Small intestine (tissue), 16 donors: ENCODE results near the gene ZBTB11. TPM values are rescaled to one million over a fixed set of nuclear protein-coding genes. Genes with fewer than 3 reads are reported as not detected.

Experiments
- DNase-seq, 2 donors: peaks; one replicate each; pipeline versions ENCODE4 v3.0.0 to v3.0.0-alpha.2; 2013
- FAIRE-seq: peaks from 2 replicates; lab custom pipeline; 2012; peaks lifted over from hg19 to GRCh38; lab: Jason Lieb, UNC
- H3K27ac ChIP-seq, 3 donors: one replicate each; pipeline ENCODE4 v1.5.1; 2013; ENCODE audit warnings: low read length in 2 of 3, mild to moderate bottlenecking in 2 of 3, control low read depth in 1 of 3, inconsistent platforms in 1 of 3, low read depth in 1 of 3, moderate library complexity in 1 of 3
- H3K27me3 ChIP-seq, 3 donors: one replicate each; pipeline ENCODE4 v1.6.1; 2013; ENCODE audit warnings: low read length in 3 of 3, inconsistent platforms in 1 of 3; ENCODE audit not compliant: control insufficient read depth in 3 of 3, insufficient read depth in 3 of 3
- H3K36me3 ChIP-seq, 3 donors: one replicate each; pipeline ENCODE4 v1.6.1; 2013; ENCODE audit warnings: low read length in 3 of 3, inconsistent platforms in 1 of 3, low read depth in 1 of 3, mild to moderate bottlenecking in 1 of 3, moderate library complexity in 1 of 3; ENCODE audit not compliant: control insufficient read depth in 3 of 3, insufficient read depth in 2 of 3
- H3K4me1 ChIP-seq, 3 donors: one replicate each; pipeline ENCODE4 v1.6.1; 2013; ENCODE audit warnings: low read length in 2 of 3, inconsistent platforms in 1 of 3, low read depth in 1 of 3, mild to moderate bottlenecking in 1 of 3, moderate library complexity in 1 of 3; ENCODE audit not compliant: control insufficient read depth in 3 of 3, insufficient read depth in 2 of 3
- H3K4me3 ChIP-seq, 3 donors: one replicate each; pipeline ENCODE4 v1.5.1; 2013; ENCODE audit warnings: low read length in 3 of 3, control low read depth in 1 of 3, inconsistent platforms in 1 of 3, low read depth in 1 of 3, mild to moderate bottlenecking in 1 of 3, moderate library complexity in 1 of 3
- H3K9me3 ChIP-seq, 2 donors: one replicate each; pipeline ENCODE4 v1.6.1; 2013; ENCODE audit warnings: low read depth in 1 of 2, low read length in 1 of 2; ENCODE audit not compliant: control insufficient read depth in 2 of 2, insufficient read depth in 1 of 2
- WGBS, 3 donors: extraction: QIAGEN DNeasy Blood & Tissue Kit; methylation state at CpG; one replicate each; pipeline ENCODE4 v1.1.7; 2013; 5-methylcytosine and 5-hydroxymethylcytosine counted together
- long read RNA-seq, 10 donors: transcript quantifications; one replicate each; lab custom pipeline, GENCODE V29; 2026
- polyA plus RNA-seq, 4 donors: library from polyadenylated mRNA; stranded (reverse) in 3 of 4; unstranded in 1 of 4; fragments of 200-250 nt in 3 of 4; fragments of 120-200 nt in 1 of 4; gene quantifications; one replicate each; pipeline versions ENCODE4 v1.2.1 to v1.2.3, GENCODE V29; 2013
- donor health status: healthy with polysubstance abuse.
- donor health status: control.
- donor health status: control.
- donor health status: Bipolar disorder and iron deficiency.
- donor health status: healthy.

ZBTB11 gene, protein sequence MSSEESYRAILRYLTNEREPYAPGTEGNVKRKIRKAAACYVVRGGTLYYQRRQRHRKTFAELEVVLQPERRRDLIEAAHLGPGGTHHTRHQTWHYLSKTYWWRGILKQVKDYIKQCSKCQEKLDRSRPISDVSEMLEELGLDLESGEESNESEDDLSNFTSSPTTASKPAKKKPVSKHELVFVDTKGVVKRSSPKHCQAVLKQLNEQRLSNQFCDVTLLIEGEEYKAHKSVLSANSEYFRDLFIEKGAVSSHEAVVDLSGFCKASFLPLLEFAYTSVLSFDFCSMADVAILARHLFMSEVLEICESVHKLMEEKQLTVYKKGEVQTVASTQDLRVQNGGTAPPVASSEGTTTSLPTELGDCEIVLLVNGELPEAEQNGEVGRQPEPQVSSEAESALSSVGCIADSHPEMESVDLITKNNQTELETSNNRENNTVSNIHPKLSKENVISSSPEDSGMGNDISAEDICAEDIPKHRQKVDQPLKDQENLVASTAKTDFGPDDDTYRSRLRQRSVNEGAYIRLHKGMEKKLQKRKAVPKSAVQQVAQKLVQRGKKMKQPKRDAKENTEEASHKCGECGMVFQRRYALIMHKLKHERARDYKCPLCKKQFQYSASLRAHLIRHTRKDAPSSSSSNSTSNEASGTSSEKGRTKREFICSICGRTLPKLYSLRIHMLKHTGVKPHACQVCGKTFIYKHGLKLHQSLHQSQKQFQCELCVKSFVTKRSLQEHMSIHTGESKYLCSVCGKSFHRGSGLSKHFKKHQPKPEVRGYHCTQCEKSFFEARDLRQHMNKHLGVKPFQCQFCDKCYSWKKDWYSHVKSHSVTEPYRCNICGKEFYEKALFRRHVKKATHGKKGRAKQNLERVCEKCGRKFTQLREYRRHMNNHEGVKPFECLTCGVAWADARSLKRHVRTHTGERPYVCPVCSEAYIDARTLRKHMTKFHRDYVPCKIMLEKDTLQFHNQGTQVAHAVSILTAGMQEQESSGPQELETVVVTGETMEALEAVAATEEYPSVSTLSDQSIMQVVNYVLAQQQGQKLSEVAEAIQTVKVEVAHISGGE
- 10 to 100 TPM in 1 of 4 donors, 1 to 10 TPM in 3; 5.4 to 17.6 (median 6.3) TPM for polyA plus RNA-seq
- long read RNA-seq, donor 1, result 0 reads
- long read RNA-seq, donor 2, full-length matches to known transcripts, result 4 of 4 reads
- long read RNA-seq, donor 2, partial matches to known transcripts, result 0 of 4 reads
- long read RNA-seq, donor 2, other reads (novel, unspliced or antisense), result 0 of 4 reads
- long read RNA-seq, donor 3, full-length matches to known transcripts, result 4 of 4 reads
- long read RNA-seq, donor 3, partial matches to known transcripts, result 0 of 4 reads
- long read RNA-seq, donor 3, other reads (novel, unspliced or antisense), result 0 of 4 reads
- long read RNA-seq, donor 4, result 0 reads
- long read RNA-seq, donor 5, result 0 reads
- long read RNA-seq, donor 6, partial matches to known transcripts, result 0 of 2 reads
- long read RNA-seq, donor 6, other reads (novel, unspliced or antisense), result 0 of 2 reads
- long read RNA-seq, donor 7, result 0 reads
- long read RNA-seq, donor 8, result 0 reads
- long read RNA-seq, donor 9, result 0 reads
- long read RNA-seq, donor 10, full-length matches to known transcripts, result 2 of 2 reads
- long read RNA-seq, donor 10, partial matches to known transcripts, result 0 of 2 reads
- long read RNA-seq, donor 10, other reads (novel, unspliced or antisense), result 0 of 2 reads

- Histone ChIP-seq H3K9me3 (no peaks in the 10 kb centered on the region), H3K36me3 (peaks cover 2 to 29% (median 5%) of the 10 kb centered on the region in 3 donors), H3K27ac (peak within 1 kb of the TSS; percentile 94 to 100 (median 94)), H3K4me3 (peak within 1 kb of the TSS; percentile 71 to 87 (median 84)), H3K4me1 (peaks cover 2 to 10% (median 4%) of the 10 kb centered on the region in 3 donors), H3K27me3 (no peaks in the 10 kb centered on the region)
- 0 to 1% (median 0%) methylated on average over 56 to 57 of the region's 57 CpGs for WGBS, 3 donors
- FAIRE-seq, result peak; percentile 78
- DNase-seq, result peak; percentile 100
Observed at GRCh38 chr3:101676765-101677435, at the start of gene ZBTB11. Gene ZBTB11, minus strand, starts transcription at chr3:101677132. Its CDS starts 218 bp downstream, at chr3:101676914.

DNA sequence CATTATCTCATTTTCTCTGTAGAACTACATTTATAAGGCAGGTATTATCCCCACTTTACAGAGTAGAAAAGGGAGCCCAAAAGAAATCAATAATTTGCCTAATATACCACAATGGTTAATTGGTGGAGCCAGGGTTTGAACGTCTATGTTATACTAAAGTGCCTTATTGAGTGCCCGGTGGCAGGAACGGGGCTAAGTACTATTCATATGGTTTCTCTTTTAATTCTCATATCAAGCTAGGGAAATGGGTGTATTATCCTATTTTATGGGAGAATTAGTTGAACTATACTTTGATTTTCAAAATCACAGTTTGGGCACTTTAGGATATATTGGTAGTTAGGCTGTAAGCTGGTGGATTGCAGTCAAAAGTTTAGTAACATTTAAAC lies 49.0 kb upstream of the ZBTB11 start:
- no peaks in the 10 kb centered on the region for H3K4me1 ChIP-seq
- no peak overlapping the region for H3K27ac ChIP-seq
- no peaks in the 10 kb centered on the region for H3K27me3 ChIP-seq
- 12 to 28% (median 18%) methylated on average over 3 of the region's 3 CpGs for WGBS, 3 donors
- no peak for FAIRE-seq
- H3K36me3 ChIP-seq, result peaks cover 0 to 8% (median 5%) of the 10 kb centered on the region in 3 donors
- peak overlapping the region in 2 of 3 donors; percentile 64 to 95 for H3K4me3 ChIP-seq
- no peaks in the 10 kb centered on the region for H3K9me3 ChIP-seq
- no peak for DNase-seq

- no peak for FAIRE-seq
Observed at GRCh38 chr3:101725194-101725889, 48.4 kb upstream of the ZBTB11 start.

DNA sequence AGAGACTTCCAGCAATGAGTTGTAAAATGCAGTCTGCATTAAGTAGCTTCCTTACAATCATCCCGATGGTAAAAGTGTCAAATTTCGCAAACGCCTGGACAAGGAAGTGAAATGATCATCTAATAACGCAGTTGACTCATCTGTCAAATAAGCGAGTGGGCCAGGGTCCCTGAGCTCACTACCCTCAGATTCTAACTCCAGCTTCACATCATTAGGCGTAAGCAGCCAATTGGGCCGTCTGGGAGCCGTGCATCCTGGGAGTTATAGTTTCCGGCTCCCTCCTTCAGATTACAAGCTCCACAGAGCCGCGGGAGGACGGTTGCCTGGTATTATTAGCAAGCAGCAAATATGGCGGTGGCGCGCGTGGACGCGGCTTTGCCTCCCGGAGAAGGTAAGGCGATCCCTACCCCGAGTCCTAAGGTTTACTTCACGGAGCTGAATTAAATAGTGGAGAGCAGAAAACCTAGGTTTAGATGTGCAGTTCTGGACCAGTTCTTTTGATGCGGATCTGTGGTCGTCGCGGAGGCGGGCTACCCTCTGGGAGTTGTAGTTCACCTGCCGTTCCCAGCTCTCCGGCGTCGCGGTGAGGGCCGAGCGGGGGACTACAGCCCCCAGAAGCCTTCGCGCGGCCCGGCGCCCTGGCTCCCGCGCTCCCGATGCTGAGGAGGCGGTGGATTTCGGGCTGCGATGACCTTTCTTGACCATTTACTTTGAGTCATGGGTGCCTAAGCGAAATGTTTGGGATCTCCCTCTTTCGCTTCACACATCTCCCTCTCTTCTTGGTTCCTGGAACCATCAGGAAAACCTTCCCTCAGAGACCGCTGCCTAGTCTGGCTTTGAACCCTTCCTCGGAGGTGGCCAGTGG lies 47.6 kb upstream of the ZBTB11 start, which contains the start of gene CEP97:
Gene CEP97 (plus strand): TSS at position 286 of the 865 bp plus-strand sequence. CDS start 63 bp downstream, at position 349.
- no peaks in the 10 kb centered on the region for H3K27me3 ChIP-seq
- no peaks in the 10 kb centered on the region for H3K9me3 ChIP-seq
- DNase-seq (peak; percentile 92 to 95), FAIRE-seq (no peak)
- no peaks in the 10 kb centered on the region for H3K4me1 ChIP-seq
- H3K36me3 ChIP-seq, result peaks cover 0 to 4% (median 0%) of the 10 kb centered on the region in 3 donors
- peak within 1 kb of the TSS; percentile 64 to 95 (median 67) for H3K4me3 ChIP-seq
- H3K27ac ChIP-seq, result peak within 1 kb of the TSS; percentile 1 to 87 (median 69)
- WGBS, 3 donors, result 0% methylated on average over 48 to 49 of the region's 49 CpGs

More at GRCh38 chr3:101725194-101725889, 48.4 kb upstream of the ZBTB11 start:
- Histone ChIP-seq H3K27me3 (no peaks in the 10 kb centered on the region), H3K9me3 (no peaks in the 10 kb centered on the region), H3K36me3 (peaks cover 0 to 8% (median 5%) of the 10 kb centered on the region in 3 donors), H3K4me3 (peak overlapping the region; percentile 64 to 95 (median 67)), H3K27ac (peak overlapping the region in 2 of 3 donors; percentile 69 to 87), H3K4me1 (no peaks in the 10 kb centered on the region)
- WGBS, 3 donors, result 0 to 1% (median 1%) methylated on average over 21 of the region's 21 CpGs
- DNase-seq, result peak; percentile 31 to 35

- H3K4me3 ChIP-seq, result no peak overlapping the region
- 63 to 65% (median 64%) methylated on average over 7 of the region's 7 CpGs for WGBS, 3 donors
- H3K27me3 ChIP-seq, result no peaks in the 10 kb centered on the region
- no peaks in the 10 kb centered on the region for H3K36me3 ChIP-seq
- no peaks in the 10 kb centered on the region for H3K4me1 ChIP-seq
- peak in 1 of 2 donors; percentile 21 for DNase-seq
- no peaks in the 10 kb centered on the region for H3K9me3 ChIP-seq
- peak overlapping the region in 2 of 3 donors; percentile 32 to 45 for H3K27ac ChIP-seq
- FAIRE-seq, result no peak
Observed at GRCh38 chr3:101722394-101723173, 45.7 kb upstream of the ZBTB11 start.
